SH-SY5Y (cell line): ENCODE results near the gene LMO1.

Source experiments
- GATA2 ChIP-seq: IDR thresholded peaks from 2 replicates; pipeline ENCODE4 v1.6.1; 2011; ENCODE audit warnings: mild to moderate bottlenecking, low read depth, low read length
- GATA3 ChIP-seq: IDR thresholded peaks from 2 replicates; pipeline ENCODE4 v1.6.1; 2011; ENCODE audit warnings: low read depth, mild to moderate bottlenecking, low read length, moderate library complexity

GRCh38 chr11:8256271-8257002 is 7.2 kb downstream of the LMO1 start:
- TF ChIP-seq GATA2 (no peak), GATA3 (no peak)
